Measurements from ENCODE around the gene PARN.

DNA sequence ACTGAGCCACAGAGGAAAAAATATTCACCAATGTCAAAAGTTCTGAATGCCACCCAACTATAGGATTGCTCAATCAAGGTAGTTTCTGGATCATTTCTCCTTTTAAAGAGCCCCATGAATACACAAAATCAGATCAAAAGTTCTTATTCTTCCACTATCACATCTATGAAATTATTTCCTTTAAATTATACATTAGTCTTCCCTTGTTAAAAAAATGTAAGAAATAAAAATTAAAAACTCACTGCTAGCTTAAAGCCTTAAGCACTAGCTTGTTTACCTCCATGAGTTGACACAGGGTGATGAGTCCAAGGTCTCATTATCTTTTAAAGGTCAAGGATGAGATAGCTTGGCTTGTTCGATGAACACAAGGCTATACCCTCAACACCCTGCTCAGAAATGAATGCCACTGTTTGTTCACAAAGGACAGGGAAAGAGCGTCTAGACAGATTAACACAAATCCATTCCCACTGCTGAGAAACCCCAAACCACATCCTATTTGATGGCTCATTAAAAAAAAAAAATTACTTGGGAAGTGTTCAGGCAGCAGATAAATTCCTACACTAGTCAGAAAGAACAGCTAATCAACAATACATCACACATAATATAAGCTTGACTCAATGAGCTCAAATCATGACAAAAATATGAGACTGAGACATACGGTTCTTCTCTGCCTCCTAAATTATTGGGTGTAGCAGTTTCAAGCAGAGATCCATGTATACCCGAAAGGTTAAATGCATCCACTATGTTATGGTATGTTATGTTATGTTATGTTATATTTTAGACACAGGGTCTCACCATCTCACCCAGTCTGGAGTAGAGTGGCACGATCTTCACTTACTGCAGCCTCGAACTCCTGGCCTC is 118.9 kb downstream of the PARN start:
- TF ChIP-seq, protein P1, sequence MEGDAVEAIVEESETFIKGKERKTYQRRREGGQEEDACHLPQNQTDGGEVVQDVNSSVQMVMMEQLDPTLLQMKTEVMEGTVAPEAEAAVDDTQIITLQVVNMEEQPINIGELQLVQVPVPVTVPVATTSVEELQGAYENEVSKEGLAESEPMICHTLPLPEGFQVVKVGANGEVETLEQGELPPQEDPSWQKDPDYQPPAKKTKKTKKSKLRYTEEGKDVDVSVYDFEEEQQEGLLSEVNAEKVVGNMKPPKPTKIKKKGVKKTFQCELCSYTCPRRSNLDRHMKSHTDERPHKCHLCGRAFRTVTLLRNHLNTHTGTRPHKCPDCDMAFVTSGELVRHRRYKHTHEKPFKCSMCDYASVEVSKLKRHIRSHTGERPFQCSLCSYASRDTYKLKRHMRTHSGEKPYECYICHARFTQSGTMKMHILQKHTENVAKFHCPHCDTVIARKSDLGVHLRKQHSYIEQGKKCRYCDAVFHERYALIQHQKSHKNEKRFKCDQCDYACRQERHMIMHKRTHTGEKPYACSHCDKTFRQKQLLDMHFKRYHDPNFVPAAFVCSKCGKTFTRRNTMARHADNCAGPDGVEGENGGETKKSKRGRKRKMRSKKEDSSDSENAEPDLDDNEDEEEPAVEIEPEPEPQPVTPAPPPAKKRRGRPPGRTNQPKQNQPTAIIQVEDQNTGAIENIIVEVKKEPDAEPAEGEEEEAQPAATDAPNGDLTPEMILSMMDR (IDR thresholded peaks at IDR 0.05): no peak
- no peak for TF ChIP-seq POLR2A (IDR thresholded peaks at IDR 0.05)
